Activated CD4-positive, alpha-beta T cell treated with anti-CD3 and anti-CD28 coated beads, Interleukin-2, Interleukin-6, amounts not matched to agents 100 ng/mL and 50 ng/mL, durations not matched to agents 16 hours and 8 hours (primary cell): ENCODE results near the gene MTRF1.
"Not testable (repeated sequence)": the region's sequence is repeated elsewhere in the genome, so short reads cannot be mapped to it uniquely, and the experiment has no call there.

Source experiments
- DNase-seq: peaks from one replicate; pipeline ENCODE4 v3.0.0-alpha.2; 2020

Gene MTRF1

GRCh38 chr13:41222259-41222852 is 41.0 kb downstream of the MTRF1 start:
- DNase-seq: peak; percentile 67

DNA sequence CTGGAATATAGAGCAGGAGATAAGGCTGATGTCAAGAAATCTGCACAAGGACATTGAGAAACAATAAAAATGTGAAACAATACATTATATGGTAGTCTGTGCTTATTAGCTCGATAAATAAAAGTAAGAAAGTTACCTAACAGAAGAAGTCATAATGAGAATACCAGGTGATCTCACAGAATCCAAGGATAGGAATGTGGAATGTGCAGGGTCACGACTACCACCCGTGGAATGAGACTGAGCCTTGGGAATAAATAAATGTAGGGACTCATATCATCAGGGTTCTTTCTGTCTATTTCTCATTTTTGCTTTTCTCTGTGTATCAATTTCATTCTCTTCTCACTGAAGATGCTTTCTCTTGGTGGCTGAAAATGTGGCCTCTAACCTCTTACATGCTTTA is 43.0 kb downstream of the MTRF1 start:
- DNase-seq: no peak

DNA sequence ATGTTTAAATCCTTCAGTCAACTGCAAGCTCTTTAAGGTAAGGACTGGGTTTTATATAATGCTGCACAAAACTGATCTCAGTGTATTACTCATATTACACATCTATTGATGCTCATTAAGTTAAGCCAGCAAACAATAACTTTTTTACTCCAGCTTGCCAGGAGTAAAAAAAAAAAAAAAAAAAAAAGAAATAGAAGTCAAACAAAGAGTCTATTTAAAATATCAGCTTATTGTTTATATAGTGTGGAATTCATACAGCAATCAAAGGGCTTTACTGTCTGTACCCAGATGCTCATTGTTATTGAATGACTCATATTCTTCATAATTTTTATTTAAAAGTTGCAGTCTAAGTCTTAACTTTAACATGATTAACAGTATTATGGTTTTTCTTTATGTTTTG is 47.2 kb downstream of the MTRF1 start:
- DNase-seq: no peak

DNA sequence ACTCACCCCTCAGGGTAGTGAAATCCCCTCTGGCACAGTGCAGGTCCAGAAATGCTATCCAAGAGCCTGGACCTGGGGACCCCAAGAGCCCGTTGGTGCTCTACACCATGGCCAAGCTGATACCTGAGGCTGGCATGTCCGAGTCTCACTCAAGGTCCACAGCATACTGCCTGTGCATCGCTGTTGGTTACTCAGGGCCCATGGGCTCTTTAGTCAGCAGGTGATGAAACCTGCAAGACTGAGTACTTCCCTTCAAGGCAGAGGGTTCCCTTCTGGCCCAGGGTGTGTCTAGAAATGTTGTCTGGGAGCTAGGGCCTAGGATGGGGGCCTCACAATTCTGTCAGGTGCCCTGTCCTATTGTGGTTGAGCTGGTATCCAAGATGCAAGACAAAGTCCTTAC is 49.5 kb downstream of the MTRF1 start:
- DNase-seq: no peak

DNA sequence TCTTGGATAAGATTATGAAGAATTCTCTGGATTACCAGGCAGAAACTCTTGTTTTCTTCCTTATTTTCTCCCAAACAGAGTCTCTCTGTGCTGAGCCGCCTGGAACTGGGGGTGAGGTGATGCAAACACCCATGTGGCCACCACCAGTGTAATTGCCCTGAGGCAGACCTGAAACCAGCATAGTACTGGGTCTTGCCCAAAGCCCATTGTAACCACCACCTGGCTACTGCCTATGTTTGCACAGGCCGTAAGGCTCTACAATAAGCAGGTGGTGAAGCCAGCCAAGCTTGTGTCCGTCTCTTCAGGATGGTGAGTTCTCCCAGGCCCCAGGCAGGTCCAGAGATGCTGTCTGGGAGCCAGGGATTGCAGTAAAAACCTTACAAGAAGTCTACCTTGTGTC is 50.1 kb downstream of the MTRF1 start:
- no peak for DNase-seq

DNA sequence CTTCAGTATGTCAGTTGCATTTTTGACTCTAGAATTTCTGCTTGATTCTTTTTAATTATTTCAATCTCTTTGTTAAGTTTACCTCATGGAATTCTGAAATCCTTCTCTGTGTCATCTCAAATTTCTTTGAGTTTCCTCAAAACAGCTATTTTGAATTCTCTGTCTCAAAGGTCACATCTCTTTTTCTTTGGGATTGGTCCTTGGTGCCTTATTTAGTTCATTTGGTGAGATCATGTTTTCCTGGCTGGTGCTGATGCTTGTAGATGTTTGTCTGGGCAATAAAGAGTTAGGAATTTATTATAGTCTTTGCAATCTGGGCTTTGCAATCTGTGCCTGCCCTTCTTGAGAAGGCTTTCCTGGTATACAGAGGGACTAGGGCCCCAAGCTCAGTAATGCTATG is 50.5 kb downstream of the MTRF1 start:
- no peak for DNase-seq

DNA sequence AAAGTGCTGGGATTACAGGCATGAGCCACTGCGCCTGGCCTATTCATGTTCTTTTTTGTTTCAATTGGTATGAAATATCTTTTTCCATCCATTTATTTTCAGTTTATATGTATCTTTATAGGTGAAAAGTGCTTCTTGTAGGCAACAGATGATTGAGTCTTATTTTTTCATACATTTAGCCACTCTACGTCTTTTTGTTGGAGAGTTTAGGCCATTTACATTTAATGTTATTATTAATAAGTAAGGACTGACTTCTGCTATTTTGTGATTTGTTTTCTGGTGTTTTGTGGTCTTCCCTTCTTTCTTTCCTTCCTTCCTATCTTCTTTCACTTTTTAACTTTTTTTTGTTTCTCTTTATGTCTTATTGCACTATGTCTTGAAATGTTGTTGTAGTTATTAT is 52.3 kb downstream of the MTRF1 start:
- no peak for DNase-seq

DNA sequence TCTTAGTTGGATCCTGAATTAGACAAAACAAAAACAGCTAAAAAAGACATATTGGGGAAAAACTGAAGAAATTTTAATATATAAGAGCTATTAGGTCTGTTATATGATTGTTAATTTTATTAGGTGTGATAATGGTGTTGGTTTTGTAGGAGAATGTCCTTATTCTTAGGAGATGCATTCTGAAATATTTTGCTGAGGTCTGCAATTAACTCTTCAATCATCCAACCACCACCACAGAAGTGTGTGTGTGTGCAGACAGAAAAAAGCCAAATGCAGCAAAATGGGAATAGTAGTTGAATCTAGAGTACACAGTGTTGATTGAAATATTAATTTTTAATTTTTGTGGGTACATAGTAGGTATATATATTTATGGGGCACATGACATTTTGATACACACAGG is 56.9 kb downstream of the MTRF1 start:
- no peak for DNase-seq

DNA sequence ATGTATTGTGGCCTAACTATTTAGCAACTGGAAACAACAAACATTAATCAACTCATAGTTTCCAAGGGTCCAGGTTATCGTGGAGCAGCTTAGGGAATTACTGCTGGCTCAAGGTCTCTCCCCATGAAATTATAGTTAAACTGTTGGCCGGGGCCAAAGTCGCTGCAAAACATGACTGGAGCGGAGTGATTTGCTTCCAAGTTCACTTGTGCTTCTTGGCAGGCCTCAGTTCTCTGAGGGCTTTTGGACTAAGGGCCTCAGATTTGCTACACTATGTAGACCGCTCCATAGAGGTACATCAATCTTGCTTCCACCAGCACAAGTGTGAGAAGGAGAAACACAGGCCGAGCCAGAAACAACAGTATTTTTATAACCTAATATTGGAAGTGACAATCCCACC is 59.6 kb downstream of the MTRF1 start:
- DNase-seq: no peak

DNA sequence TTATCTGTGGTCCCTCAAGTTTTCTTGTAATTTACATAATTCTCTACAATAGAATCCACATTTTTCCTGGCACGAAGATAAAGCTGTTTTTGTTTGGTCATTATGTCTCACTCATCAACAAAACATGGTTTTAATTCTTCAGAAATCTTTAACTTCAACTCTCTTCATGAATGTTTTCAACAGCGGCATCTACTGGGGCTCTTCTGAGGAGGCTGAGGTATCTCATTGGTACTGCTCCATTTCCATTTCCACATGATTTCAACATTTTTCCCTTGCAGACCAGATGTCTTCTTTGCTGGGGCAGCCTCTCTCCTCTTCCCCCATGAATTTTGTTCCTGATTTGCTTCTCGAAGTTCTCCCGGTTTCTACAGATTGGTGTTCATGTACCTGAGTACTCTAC is 63.2 kb downstream of the MTRF1 start:
- no peak for DNase-seq

DNA sequence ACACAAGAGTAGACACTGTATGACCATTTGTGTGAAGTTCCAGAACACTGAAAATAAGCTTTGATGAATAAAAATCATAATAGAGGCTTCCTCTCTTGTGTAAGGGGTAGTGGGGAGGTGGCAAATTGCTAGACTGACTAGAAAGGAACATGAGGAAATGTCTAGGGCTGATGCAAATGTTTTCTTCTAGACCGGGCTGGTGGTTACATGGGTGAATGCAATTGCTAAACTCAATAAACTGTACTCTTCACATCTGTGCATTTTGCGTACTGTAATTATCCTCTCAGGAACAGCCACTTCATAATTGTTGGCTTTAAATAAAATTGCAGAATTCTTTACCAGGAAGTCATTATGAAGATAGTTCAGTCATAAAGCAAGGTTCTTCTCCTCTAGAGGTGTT is 63.9 kb downstream of the MTRF1 start:
- DNase-seq: no peak

- peak; percentile 30 for DNase-seq
Measured at GRCh38 chr13:41199079-41199478, 64.3 kb downstream of the MTRF1 start.

DNA sequence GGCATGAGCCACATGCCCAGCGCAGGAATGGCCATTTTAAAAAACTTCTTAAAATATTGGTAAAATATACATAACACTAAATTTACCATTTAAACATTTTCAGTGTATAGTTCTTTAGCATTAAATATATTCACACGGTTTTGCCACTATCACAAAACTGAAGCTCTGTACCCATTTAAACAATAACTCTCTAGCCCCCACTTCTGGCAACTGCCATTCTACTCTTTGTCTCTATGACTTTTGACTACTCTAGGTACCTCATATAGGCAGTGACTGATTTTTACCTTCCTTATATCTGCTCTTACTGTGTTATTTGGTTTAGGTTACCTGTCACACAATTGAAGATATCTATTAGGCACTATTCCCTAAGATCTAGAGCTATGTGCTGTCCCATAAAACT is 66.8 kb downstream of the MTRF1 start:
- DNase-seq: peak; percentile 9

DNA sequence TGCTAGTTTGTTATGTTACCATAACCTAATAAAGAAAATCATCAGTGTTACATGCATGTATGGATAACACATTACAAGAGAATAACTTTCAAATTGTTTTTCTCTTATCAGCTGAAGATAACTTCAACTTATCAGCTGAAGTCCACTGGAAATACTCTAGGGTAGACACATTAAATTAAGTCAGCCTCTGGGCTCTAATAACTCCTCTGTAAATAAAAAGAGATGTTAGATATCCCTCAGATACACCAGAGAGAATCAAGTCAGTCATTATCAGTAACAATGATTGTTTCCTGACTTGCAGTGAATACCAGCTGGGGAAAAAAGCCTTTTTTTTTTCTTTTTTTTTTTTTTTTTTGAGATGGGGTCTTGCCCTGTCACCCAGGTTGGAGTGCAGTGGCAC is 67.4 kb downstream of the MTRF1 start:
- DNase-seq: no peak

- peak; percentile 96 for DNase-seq
Measured at GRCh38 chr13:41193919-41194824, 69.2 kb downstream of the MTRF1 start, which contains the start of gene KBTBD7. TSS of gene KBTBD7 (minus strand) at chr13:41194569. CDS start at chr13:41194257, 312 bp downstream.

DNA sequence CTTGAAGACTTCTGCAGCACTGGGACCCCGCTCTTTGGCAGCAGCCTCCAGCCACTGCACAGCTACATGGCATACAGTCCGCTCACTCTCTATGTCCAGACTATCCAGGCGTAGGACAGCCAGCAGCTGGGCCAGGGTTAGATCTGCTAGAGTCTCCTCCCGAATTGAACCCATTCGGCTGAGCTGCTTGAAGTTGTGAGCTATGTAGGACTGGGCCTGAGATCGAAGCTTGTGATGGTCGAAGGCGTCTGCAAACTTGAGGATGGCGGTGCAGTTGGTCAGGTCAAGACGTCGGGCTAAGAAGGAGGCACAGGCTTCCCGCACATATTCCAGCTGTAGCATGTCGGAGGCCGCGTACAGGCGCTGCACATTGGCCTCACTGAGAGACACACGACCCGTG is 69.9 kb downstream of the MTRF1 start:
- DNase-seq: no peak

- no peak for DNase-seq
Measured at GRCh38 chr13:41188584-41188983, 74.8 kb downstream of the MTRF1 start.

DNA sequence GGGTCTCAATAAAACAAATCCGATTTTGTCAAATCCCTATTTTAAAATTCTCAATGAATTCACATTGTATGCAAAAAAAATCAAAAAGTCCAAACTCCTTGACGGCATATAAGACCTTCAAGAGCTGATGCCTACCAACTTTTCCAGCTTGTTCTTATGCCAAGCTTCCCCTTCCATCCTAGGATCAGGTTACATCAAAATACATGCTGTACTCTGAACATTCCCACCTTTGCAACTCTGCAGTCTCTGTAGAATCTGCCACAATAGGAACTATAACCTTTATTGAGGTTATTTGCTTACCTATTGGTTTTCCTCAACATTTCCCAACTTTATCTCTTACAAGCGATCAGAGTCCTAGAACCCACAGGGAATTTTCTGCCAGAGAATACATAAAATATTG is 76.9 kb downstream of the MTRF1 start:
- no peak for DNase-seq

DNA sequence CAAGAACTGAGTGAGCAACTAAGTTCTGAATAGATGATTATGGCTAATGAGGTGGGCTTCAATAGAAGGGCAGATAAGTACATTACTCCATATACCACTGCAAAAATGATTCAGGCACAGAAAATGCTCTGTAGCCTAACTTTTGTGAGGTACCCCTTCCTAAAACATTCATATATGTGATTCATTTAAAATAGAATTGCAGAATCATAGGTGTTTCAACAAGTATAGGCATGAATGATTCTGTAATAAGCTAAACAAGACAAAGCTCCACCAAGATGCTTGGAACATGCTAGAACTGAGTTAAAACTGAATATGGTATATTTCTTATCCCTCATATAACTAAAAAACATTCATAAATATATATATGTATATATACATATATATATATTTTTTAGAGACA is 81.1 kb downstream of the MTRF1 start:
- no peak for DNase-seq

- peak; percentile 33 for DNase-seq
Measured at GRCh38 chr13:41179593-41180250, 83.7 kb downstream of the MTRF1 start.

DNA sequence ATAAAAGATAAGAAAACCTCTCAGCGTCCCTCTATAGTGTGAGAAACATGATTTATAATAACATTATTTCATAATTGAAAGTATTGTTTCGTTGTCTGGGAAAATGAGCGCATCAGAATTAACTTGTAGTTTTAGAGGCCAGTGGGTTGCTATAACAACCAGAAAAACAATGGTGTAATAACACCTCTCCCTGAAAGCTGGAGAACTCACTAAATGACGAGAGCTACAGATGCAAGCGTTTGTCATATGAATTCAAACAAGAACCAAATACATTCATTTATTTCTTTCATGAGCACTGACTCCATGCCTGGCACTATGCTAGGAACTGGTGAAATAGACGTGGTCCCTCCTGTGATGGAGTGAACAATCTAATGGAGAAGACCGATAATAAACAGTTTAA is 85.3 kb downstream of the MTRF1 start:
- peak; percentile 65 for DNase-seq

DNA sequence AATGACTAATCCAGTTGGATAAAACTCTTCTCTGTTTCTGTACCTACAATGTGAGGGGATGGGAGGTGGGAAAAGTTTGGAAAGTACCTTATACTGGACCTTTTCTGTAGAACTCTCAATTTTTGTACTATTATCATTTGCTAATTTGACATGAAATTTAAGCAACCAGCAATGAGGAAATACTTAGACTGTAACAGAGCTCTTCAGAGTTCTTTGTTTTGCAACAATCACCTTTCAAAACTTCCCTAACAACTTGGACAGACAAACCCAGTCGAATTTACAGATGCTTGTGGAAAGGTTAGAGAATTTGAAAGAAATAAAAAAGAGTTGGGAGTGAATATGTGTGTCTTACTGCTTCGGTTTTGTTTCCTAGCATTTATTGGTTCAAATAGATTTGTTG is 85.8 kb downstream of the MTRF1 start:
- DNase-seq: no peak

GRCh38 chr13:41175576-41175975 is 87.8 kb downstream of the MTRF1 start:
- DNase-seq: not testable (repeated sequence)
